Astrocyte (in vitro differentiated cells and primary cell): ENCODE measurements around the gene CHST11.

Experiments
- CTCF ChIP-seq: IDR thresholded peaks from 2 replicates; pipeline ENCODE4 v1.5.1; 2011; ENCODE audit warnings: low read depth, mild to moderate bottlenecking, inconsistent platforms, low read length, moderate library complexity; ENCODE audit not compliant: insufficient read depth
- EZH2 ChIP-seq: IDR thresholded peaks from 2 replicates; pipeline ENCODE4 v1.6.1; 2012; ENCODE audit warnings: mild to moderate bottlenecking, low read length, inconsistent platforms; ENCODE audit not compliant: insufficient read depth

DNA sequence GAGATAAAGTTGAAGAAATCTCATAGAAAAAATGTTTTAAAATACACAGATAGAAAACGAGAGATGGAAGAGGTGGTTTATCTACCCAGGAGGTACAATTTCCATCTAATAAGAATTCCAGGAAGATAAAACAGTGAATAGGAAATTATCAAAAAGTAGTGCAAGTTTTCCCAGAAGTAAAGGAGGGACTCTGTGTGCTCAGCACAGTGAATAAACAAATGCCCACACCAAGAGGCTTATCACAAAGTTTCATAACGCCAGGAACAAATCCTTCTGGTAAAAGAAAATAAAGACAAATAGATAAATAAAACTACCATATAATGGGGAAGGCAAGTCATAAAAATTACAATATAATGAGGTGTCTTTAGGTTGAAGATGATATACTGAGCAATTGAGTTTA lies 322.4 kb downstream of the CHST11 start:
- TF ChIP-seq CTCF, result no peak
- TF ChIP-seq EZH2, result no peak
